ENCODE measurements around the gene PANK4. TPM values are rescaled to one million over a fixed set of nuclear protein-coding genes. Genes with fewer than 3 reads are reported as not detected.

PANK4 gene
- polyA plus RNA-seq, 3 donors from 2014 or later = 9.1 to 23.3 (median 9.8) TPM

GRCh38 chr1:2563205-2563604, 36.8 kb upstream of the PANK4 start:
- H3K27ac Mint-ChIP-seq = no peak overlapping the region
- H3K36me3 Mint-ChIP-seq = no peaks in the 10 kb centered on the region
- peaks cover 2 to 6% of the 10 kb centered on the region in 2 donors for H3K4me1 Mint-ChIP-seq
- no peaks in the 10 kb centered on the region for H3K27me3 Mint-ChIP-seq (ENCODE audit: low read depth in 3 of 3)
- DNase-seq = no peak
- no peaks in the 10 kb centered on the region for H3K9me3 Mint-ChIP-seq
- no peak overlapping the region for H3K4me3 Mint-ChIP-seq

- H3K27me3 Mint-ChIP-seq (ENCODE audit: low read depth in 3 of 3) = no peaks in the 10 kb centered on the region
- H3K9me3 Mint-ChIP-seq = no peaks in the 10 kb centered on the region
- H3K36me3 Mint-ChIP-seq = no peaks in the 10 kb centered on the region
- H3K4me1 Mint-ChIP-seq = peaks cover 11 to 14% of the 10 kb centered on the region in 2 donors
- DNase-seq = no peak
- H3K4me3 Mint-ChIP-seq = no peak overlapping the region
- no peak overlapping the region for H3K27ac Mint-ChIP-seq
Measured at GRCh38 chr1:2561898-2562895, 35.8 kb upstream of the PANK4 start.

- DNase-seq = no peak
- Mint-ChIP-seq H3K9me3 (no peaks in the 10 kb centered on the region), H3K4me3 (no peak overlapping the region), H3K27ac (peak overlapping the region in 4 of 6 donors; percentile 10 to 72 (median 52)), H3K36me3 (no peaks in the 10 kb centered on the region), H3K4me1 (peaks cover 14 to 16% of the 10 kb centered on the region in 2 donors), H3K27me3 (ENCODE audit: low read depth in 3 of 3) (peaks cover 4 to 5% (median 4%) of the 10 kb centered on the region in 3 donors)
Measured at GRCh38 chr1:2561446-2561845, 35.0 kb upstream of the PANK4 start.

- Mint-ChIP-seq H3K4me3 (no peak overlapping the region), H3K4me1 (peaks cover 23% of the 10 kb centered on the region in 2 donors), H3K9me3 (no peaks in the 10 kb centered on the region), H3K36me3 (no peaks in the 10 kb centered on the region), H3K27me3 (ENCODE audit: low read depth in 3 of 3) (peaks cover 6 to 13% (median 9%) of the 10 kb centered on the region in 3 donors), H3K27ac (no peak overlapping the region)
- DNase-seq = no peak
Measured at GRCh38 chr1:2560299-2561073, 34.1 kb upstream of the PANK4 start.

GRCh38 chr1:2559509-2560298, 33.3 kb upstream of the PANK4 start:
- H3K4me1 Mint-ChIP-seq = peaks cover 28 to 30% of the 10 kb centered on the region in 2 donors
- no peak for DNase-seq
- peaks cover 6 to 13% (median 9%) of the 10 kb centered on the region in 3 donors for H3K27me3 Mint-ChIP-seq (ENCODE audit: low read depth in 3 of 3)
- H3K27ac Mint-ChIP-seq = no peak overlapping the region
- no peak overlapping the region for H3K4me3 Mint-ChIP-seq
- no peaks in the 10 kb centered on the region for H3K36me3 Mint-ChIP-seq
- no peaks in the 10 kb centered on the region for H3K9me3 Mint-ChIP-seq

- H3K4me3 Mint-ChIP-seq = peak overlapping the region; percentile 10 to 71 (median 51)
- DNase-seq = no peak
- H3K4me1 Mint-ChIP-seq = peaks cover 32 to 36% of the 10 kb centered on the region in 2 donors
- no peaks in the 10 kb centered on the region for H3K36me3 Mint-ChIP-seq
- peak overlapping the region in 4 of 6 donors; percentile 40 to 79 (median 64) for H3K27ac Mint-ChIP-seq
- peaks cover 6 to 13% (median 9%) of the 10 kb centered on the region in 3 donors for H3K27me3 Mint-ChIP-seq (ENCODE audit: low read depth in 3 of 3)
- no peaks in the 10 kb centered on the region for H3K9me3 Mint-ChIP-seq
Measured at GRCh38 chr1:2558861-2559260, 32.5 kb upstream of the PANK4 start.

- peaks cover 6 to 13% (median 9%) of the 10 kb centered on the region in 3 donors for H3K27me3 Mint-ChIP-seq (ENCODE audit: low read depth in 3 of 3)
- H3K4me1 Mint-ChIP-seq = peaks cover 32 to 39% of the 10 kb centered on the region in 2 donors
- DNase-seq = no peak
Measured at GRCh38 chr1:2558420-2558819, 32.0 kb upstream of the PANK4 start.

GRCh38 chr1:2557482-2558400, 31.3 kb upstream of the PANK4 start:
- Mint-ChIP-seq H3K4me3 (peak overlapping the region; percentile 71 to 99 (median 98)), H3K36me3 (no peaks in the 10 kb centered on the region), H3K27me3 (ENCODE audit: low read depth in 3 of 3) (peaks cover 6 to 13% (median 9%) of the 10 kb centered on the region in 3 donors), H3K9me3 (no peaks in the 10 kb centered on the region), H3K4me1 (peaks cover 32 to 39% of the 10 kb centered on the region in 2 donors), H3K27ac (peak overlapping the region; percentile 82 to 100 (median 94))
- no peak for DNase-seq

More at GRCh38 chr1:2558420-2558819, 32.0 kb upstream of the PANK4 start:
- H3K9me3 Mint-ChIP-seq = no peaks in the 10 kb centered on the region
- H3K36me3 Mint-ChIP-seq = no peaks in the 10 kb centered on the region
- H3K27ac Mint-ChIP-seq = peak overlapping the region in 5 of 6 donors; percentile 40 to 100 (median 60)
- H3K4me3 Mint-ChIP-seq = peak overlapping the region; percentile 29 to 99 (median 54)

GRCh38 chr1:2556678-2557481, 30.5 kb upstream of the PANK4 start:
- Mint-ChIP-seq H3K36me3 (no peaks in the 10 kb centered on the region), H3K4me3 (peak overlapping the region; percentile 93 to 99 (median 98)), H3K27ac (peak overlapping the region; percentile 93 to 100 (median 96)), H3K27me3 (ENCODE audit: low read depth in 3 of 3) (peaks cover 6 to 13% (median 9%) of the 10 kb centered on the region in 3 donors), H3K9me3 (no peaks in the 10 kb centered on the region), H3K4me1 (peaks cover 32 to 39% of the 10 kb centered on the region in 2 donors)
- peak; percentile 62 to 72 (median 65) for DNase-seq

- Mint-ChIP-seq H3K4me3 (peak within 1 kb of the TSS; percentile 93 to 99 (median 98)), H3K27me3 (ENCODE audit: low read depth in 3 of 3) (peaks cover 6 to 13% (median 9%) of the 10 kb centered on the region in 3 donors), H3K4me1 (peaks cover 32 to 38% of the 10 kb centered on the region in 2 donors), H3K27ac (peak within 1 kb of the TSS; percentile 93 to 100 (median 96)), H3K9me3 (no peaks in the 10 kb centered on the region), H3K36me3 (no peaks in the 10 kb centered on the region)
- peak; percentile 81 to 86 (median 83) for DNase-seq
Measured at GRCh38 chr1:2556277-2556677, 29.9 kb upstream of the PANK4 start, which contains the start of gene TNFRSF14. TSS of gene TNFRSF14 (plus strand) at chr1:2556371. CDS start at chr1:2556665, 294 bp downstream.

- peak; percentile 79 to 83 (median 82) for DNase-seq
- Mint-ChIP-seq H3K4me1 (peaks cover 32 to 40% of the 10 kb centered on the region in 2 donors), H3K27ac (peak overlapping the region; percentile 93 to 100 (median 96)), H3K27me3 (ENCODE audit: low read depth in 3 of 3) (peaks cover 6 to 15% (median 9%) of the 10 kb centered on the region in 3 donors), H3K4me3 (peak overlapping the region; percentile 93 to 99 (median 98)), H3K36me3 (no peaks in the 10 kb centered on the region), H3K9me3 (no peaks in the 10 kb centered on the region)
Measured at GRCh38 chr1:2555634-2556276, 29.4 kb upstream of the PANK4 start.
